GM21515 (cell line): ENCODE data around the gene DGKI.

ENCODE experiments used
- ATAC-seq: cut with Tn5 transposase; IDR thresholded peaks from one replicate; pipeline ENCODE4 v1.9.1; 2021; ENCODE audit not compliant: unreplicated experiment

DGKI gene

DNA sequence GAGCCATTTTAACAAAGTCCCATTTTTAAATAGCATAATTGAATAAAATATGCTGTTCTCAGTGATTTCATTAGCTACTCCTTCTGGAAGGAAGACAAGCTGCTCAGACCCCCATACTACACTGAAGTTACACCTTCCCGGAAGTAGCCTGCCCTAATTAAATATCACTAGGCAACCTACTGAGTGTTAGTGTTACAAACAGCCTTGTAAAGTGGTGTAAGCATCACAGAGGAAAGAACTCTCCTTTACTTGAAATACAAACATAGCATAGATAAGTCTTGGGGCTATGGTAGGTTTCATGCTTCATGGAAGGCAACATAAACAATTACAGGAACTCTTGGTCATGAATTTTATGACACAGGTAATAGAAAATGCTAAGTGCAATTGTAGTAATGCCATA lies 459.8 kb downstream of the DGKI start:
- ATAC-seq = no peak

GRCh38 chr7:137381045-137381444 lies 465.7 kb downstream of the DGKI start:
- ATAC-seq = no peak

DNA sequence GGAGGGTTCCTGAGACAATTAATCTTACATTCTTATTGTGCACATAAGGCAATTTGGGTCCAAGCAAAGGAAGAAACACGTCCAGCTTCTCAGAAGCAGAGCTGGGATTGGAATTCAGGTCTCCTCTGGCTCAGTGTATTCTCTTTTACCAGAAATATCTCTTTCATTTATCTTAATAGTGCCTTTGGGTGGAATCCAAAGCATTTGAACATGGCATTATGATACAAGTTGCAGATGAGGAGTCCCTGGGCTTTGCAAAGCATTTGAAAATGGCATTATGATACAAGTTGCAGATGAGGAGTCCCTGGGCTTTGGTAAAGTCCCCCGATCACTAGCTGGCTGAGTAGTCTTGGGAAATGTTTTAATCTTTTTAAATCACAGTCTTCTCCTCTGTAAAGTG lies 473.3 kb downstream of the DGKI start:
- no peak for ATAC-seq

DNA sequence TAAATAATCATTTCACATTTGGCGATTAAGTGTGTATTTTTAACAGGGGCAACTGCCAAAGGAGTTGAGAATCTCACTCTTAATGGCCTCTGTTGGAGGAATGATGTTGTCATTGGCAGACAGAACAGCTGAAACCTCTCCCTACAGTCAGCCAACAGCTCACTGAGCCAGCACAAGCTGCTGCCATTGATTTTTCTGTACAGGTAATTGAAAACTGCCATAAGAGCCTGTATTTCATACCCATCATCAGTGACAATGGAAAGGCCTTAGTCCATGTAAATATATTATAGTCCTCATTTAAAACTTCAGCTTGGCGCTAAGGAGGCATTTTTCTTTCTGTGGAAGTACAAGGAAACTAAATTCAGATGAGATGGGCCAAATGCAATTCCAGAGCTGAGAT lies 475.2 kb downstream of the DGKI start:
- ATAC-seq = no peak

DNA sequence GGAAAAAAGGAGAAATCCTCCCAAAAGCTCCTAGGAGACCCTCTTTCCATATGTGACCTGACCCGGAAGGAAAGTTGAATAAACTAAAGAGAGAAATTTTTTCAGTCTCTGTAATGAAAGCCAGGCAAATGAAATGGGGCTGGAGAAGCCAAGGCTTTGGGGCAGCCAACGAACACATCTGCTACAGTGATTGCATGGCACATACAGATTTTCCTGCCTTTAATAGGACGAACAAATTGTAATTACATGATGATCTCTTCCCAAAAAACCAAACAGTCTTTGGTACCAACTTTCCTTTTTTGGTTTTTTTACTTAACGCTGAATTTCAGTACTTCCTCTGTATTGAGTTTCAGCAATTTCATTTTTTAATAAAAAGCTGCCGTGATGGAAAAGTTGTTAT lies 479.8 kb downstream of the DGKI start:
- no peak for ATAC-seq

GRCh38 chr7:137363683-137364082 lies 483.1 kb downstream of the DGKI start:
- ATAC-seq = no peak

DNA sequence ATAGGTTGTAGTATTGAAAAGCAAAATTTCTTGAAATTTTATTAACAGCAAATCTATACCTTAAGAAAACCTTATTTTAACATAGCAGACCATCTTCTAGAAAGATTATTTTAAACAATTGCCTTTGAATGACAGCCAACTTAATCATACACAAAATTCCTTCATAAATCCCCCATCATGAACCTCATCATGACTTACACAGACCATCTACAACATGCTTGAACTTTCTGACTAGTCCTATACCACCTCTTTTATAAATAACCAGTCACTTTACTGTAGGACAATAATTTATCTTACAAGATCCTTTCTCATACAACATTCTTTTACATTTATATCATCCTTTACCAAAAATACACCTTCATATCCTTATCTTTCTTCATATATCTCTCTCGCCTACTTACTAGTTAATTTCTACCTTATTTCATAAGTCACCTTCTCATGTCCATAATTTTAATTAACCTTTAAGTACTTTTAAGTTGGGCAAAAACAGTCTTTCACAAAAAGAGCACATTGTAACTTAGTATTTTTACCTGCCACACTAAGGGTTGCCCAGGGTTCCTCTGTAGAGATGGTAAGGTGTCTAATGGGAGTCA lies 486.6 kb downstream of the DGKI start:
- no peak for ATAC-seq

GRCh38 chr7:137354961-137355360 lies 491.8 kb downstream of the DGKI start:
- no peak for ATAC-seq

GRCh38 chr7:137354396-137354795 lies 492.4 kb downstream of the DGKI start:
- ATAC-seq = no peak

DNA sequence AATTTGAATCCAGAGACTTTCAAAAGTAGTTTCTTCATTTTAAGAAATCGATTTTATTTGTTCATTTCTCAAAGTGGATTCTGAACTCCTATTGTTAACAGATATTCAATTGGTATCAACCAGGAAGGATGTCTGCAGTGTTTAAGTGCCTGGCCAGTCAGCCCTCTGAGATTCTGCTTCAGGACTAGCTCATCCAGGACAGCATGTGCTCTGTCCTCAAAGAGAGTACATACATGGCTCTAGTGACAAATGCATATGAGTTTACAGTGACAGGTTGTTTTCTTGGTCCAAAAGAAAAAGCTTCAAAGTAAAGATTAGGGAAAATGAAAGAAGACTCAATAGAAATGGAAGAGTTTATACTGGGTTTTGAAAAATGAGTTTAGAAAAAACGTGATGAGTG lies 494.8 kb downstream of the DGKI start:
- no peak for ATAC-seq

DNA sequence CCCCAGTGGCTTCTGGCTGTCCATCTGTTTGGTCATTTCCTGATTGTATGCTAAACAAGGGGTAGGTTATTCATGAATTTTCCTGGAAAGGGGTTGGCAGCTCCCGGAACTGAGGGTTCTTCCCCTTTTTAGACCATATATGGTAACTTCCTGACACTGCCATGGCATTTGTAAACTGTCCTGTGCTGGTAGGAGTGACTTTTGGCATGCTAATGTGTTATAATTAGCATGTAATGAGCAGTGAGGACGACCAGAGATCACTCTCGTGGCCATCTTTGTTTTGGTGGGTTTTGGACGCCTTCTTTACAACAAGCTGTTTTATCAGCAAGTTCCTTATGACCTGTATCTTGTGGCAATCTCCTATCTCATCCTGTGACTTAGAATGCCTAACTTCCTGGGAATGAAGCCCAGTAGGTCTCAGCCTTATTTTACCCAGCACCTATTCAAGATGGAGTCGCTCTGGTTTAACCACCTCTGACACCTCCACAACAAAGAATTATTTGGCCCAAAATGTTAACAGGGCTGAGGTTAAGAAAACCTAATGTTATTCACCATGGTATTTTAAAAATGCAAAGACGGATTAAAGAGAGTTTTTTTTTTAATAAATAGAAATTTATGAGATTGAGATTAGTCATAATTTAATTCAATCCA lies 500.9 kb downstream of the DGKI start:
- no peak for ATAC-seq

- no peak for ATAC-seq
These were observed 503.4 kb downstream of the DGKI start, which contains the start of gene PTN for GRCh38 chr7:137343281-137343841. PTN (minus strand) TSS chr7:137343733; CDS start chr7:137254973, 88,760 bp downstream.

DNA sequence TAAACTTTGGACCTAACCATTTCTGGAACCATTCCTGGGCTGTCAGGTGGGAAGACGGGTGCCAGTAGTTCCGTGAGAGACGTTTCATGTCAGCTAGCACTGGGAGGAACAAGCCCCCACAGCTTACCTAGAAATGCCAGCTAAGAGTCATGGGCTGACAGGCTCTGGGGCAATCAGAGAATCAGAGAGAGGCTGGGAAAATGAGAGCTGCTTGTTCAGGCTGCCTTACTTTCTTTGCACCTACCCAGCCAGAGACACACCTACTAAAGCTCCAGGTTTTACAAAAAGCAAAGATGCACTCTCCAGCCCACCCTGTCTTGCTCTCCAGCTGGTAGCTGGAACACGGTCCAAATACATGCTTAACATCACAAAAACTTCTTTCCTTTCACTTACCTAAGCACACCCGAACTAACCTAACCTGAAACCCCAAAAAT lies 503.9 kb downstream of the DGKI start:
- ATAC-seq = no peak

DNA sequence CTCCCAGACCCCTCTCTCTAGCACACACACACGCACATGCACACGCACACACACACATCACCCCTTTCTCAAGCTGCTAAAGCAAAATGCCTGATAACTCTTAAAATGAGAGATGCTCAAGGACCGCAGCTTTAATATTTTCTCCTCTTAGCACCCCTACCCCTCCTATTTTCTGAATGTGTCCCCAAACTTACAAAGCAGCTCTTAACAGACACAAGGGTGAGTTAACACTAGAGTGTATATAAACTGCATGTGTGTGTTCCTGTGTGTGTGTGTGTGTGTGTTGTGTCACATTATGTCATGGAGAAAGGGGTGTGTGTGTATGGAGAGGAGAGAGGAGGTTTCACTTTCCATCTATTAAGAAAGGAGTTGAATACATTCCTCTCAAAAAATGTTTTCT lies 504.5 kb downstream of the DGKI start:
- ATAC-seq = no peak

DNA sequence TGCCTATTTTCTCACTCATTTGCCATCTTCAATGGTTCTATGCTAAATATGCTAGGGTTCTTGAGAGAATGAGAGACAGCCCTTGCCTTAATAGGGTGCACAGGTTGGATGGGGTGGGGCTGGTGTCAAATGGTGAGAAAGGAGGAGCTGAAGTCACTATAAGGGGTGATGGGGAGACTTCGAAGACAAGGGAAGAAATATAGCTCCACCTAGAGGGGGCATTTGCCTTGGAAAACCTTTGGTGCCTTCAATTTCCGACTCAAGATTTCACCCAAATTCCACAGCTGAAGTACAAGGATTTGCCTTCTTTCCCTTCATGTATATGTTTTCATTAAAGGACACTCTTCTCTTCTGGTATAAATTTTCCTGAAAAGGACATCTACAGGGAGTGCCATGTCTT lies 508.9 kb downstream of the DGKI start:
- ATAC-seq = no peak

DNA sequence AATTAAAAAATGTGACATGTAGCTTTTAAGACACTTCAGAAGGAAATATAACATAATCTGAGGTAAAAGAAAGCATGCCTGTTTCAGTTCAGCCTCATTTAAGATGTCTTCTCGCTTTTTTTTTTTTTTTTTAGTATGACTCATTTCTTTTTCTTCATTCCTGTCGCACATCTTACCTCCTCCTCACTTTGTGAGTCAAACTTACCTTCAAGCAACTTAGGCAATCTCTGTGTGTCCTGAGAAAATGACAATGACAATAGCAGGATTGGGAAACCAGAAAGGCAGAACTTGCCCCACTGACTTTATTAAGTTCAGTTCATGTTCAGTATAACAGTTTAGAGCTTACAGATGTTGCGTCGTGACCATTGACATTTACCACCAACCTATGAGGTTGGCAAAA lies 511.0 kb downstream of the DGKI start:
- no peak for ATAC-seq

DNA sequence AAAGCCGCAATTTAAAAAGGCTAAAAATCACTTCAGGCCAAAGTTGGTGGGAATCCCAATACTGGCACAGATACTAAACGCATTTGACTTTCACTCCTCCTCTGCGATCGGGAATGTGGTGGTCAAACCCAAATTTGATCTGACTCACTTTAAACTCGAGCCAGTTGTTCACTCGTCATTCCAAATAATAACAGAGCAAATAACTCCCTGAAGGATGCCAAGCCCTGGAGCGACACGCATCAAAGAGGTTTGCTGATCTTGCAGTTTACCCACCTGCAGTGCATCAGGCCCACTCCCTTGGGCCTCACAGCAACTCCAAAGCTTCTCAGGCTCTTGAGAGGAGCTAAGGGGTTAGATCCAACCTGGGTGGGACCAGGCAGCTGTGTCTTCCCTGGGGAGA lies 515.4 kb downstream of the DGKI start:
- ATAC-seq = no peak
